Measurements from ENCODE around the gene DSCAM.

DNA sequence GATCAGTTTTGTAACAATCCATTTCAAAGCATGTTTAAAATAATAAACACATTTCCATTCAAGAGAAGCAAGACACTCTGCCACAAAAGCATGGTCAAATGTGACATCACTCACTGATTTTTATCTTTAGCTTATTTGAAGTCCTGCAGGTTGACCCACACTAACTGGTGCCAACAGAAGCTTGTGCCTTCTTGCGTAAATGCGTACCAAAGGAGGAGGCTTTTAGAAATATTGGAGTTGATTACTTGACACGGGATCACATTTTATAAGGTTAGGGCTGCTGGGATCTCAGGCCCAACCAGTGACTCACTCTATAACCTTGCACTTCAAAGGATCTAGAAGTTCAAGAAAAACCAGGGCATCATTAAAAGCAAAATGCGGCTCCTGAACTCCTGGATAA is 776.1 kb downstream of the DSCAM start:
- TF ChIP-seq CTCF (IDR thresholded peaks at IDR 0.05) (no peak), EZH2 (IDR thresholded peaks at IDR 0.05; ENCODE audit: borderline replicate concordance, insufficient read depth, low read depth, low read length, poor library complexity, severe bottlenecking) (no peak)
